Sigmoid colon (tissue), 7 donors: ENCODE results near the gene CD302. TPM values are rescaled to one million over a fixed set of nuclear protein-coding genes. Genes with fewer than 3 reads are reported as not detected.
"Not testable (repeated sequence)": the region's sequence is repeated elsewhere in the genome, so short reads cannot be mapped to it uniquely, and the experiment has no call there.

Experiments used
- DNase-seq: peaks from one replicate; pipeline ENCODE4 v3.0.0-alpha.2; 2019
- H3K27ac ChIP-seq, 4 donors: fragments of 200-600 bp; sonication (generic); one replicate each; pipeline ENCODE4 v1.5.1; 2016 to 2019; ENCODE audit warnings: mild to moderate bottlenecking in 1 of 4
- H3K27me3 ChIP-seq, 3 donors: fragments of 200-600 bp; sonication (generic); one replicate each; pipeline ENCODE4 v1.5.1; 2019; ENCODE audit warnings: mild to moderate bottlenecking in 1 of 3
- H3K36me3 ChIP-seq, 4 donors: fragments of 200-600 bp; sonication (generic); one replicate each; pipeline ENCODE4 v1.5.1; 2016 to 2019
- H3K4me1 ChIP-seq, 4 donors: fragments of 200-600 bp; sonication (generic); one replicate each; pipeline ENCODE4 v1.5.1; 2017 to 2019
- H3K4me3 ChIP-seq, 4 donors: fragments of 200-600 bp; sonication (generic); one replicate each; pipeline ENCODE4 v1.5.1; 2017 to 2019; ENCODE audit warnings: mild to moderate bottlenecking in 2 of 4, moderate library complexity in 1 of 4
- H3K9me3 ChIP-seq, 4 donors: fragments of 200-600 bp in 3 of 4; sonication (generic) in 3 of 4; one replicate each; pipeline versions ENCODE4 v1.5.1 to v1.6.1; 2013 to 2019
- EP300 ChIP-seq, 4 donors: sonication (generic); formaldehyde crosslinking; IDR thresholded peaks; one replicate each; pipeline ENCODE4 v1.6.1; 2017; ENCODE audit warnings: antibody characterized with exemption in 4 of 4
- POLR2A ChIP-seq, 2 donors: fragments of 450-650 bp; IDR thresholded peaks; one replicate each; pipeline ENCODE4 v1.6.1; 2016; ENCODE audit warnings: antibody characterized with exemption in 2 of 2, mild to moderate bottlenecking in 2 of 2, moderate library complexity in 2 of 2
- POLR2AphosphoS5 ChIP-seq, 4 donors: sonication (generic); formaldehyde crosslinking; IDR thresholded peaks; one replicate each; pipeline ENCODE4 v1.6.1; 2017; ENCODE audit warnings: antibody characterized with exemption in 4 of 4
- whole genome bisulfite sequencing, 2 donors: extraction: QIAGEN DNeasy Blood & Tissue Kit; methylation state at CpG; one replicate each; pipeline ENCODE4 v1.1.7; 2013; 5-methylcytosine and 5-hydroxymethylcytosine counted together
- intact Hi-C: fragments of 100-400 bp; cut with DNase I; formaldehyde crosslinking; loops from one replicate; pipeline ENCODE4 v1.15.1; 2023
- polyA plus RNA-seq, 3 donors: library from polyadenylated mRNA; stranded (reverse); fragments of 200-250 nt; gene quantifications; one replicate each; pipeline ENCODE4 v1.2.3, GENCODE V29; 2013
- total RNA-seq, 4 donors: library from RNA; depleted of rRNA; stranded (reverse); fragments of >200 nt; gene quantifications; one replicate each; pipeline ENCODE4 v1.1.0, GENCODE V29; 2016
- TF ChIP-seq, protein P1 (sequence below), 4 experiments: fragments of 450-650 bp in 3 of 4; fragments of 200-600 bp in 1 of 4; IDR thresholded peaks; one replicate each; pipeline ENCODE4 v1.5.1; 2016 to 2019; ENCODE audit warnings: antibody characterized with exemption in 4 of 4, mild to moderate bottlenecking in 3 of 4, moderate library complexity in 2 of 4
- donor health status: healthy with polysubstance abuse.
- donor health status: Bipolar disorder and iron deficiency.
- donor health status: healthy.

Gene CD302
- total and polyA plus RNA-seq, 7 donors = 9.0 to 67.6 (median 42.4) TPM

DNA sequence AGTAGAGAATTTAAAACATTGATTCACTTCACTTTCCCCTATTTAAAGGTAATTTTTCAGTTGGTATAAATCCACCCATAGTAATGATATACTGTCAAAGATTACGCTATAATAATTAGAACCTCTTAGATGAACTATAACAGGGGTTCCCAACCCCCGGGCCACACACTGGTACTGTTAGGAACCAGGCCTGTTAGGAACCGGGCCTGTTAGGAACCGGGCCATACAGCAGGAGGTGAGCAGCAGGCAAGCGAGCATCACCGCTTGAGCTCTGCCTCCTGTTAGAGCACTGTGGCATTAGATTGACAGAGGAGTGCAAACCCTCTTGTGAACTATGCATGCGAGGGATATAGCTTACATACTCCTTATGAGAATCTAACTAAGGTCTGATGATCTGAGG, 34.0 kb upstream of the CD302 start:
- Histone ChIP-seq H3K4me1 (no peaks in the 10 kb centered on the region), H3K27ac (no peak overlapping the region), H3K9me3 (no peaks in the 10 kb centered on the region), H3K36me3 (no peaks in the 10 kb centered on the region), H3K27me3 (no peaks in the 10 kb centered on the region), H3K4me3 (no peak overlapping the region)
- no peak for DNase-seq
- 91 to 96% methylated on average over 7 of the region's 7 CpGs for WGBS, 2 donors
- intact Hi-C loops = no loop called here
- TF ChIP-seq EP300 (IDR thresholded peaks at IDR 0.05) (no peak), POLR2A (IDR thresholded peaks at IDR 0.05) (no peak), POLR2AphosphoS5 (IDR thresholded peaks at IDR 0.05) (no peak)
- TF ChIP-seq, protein P1, sequence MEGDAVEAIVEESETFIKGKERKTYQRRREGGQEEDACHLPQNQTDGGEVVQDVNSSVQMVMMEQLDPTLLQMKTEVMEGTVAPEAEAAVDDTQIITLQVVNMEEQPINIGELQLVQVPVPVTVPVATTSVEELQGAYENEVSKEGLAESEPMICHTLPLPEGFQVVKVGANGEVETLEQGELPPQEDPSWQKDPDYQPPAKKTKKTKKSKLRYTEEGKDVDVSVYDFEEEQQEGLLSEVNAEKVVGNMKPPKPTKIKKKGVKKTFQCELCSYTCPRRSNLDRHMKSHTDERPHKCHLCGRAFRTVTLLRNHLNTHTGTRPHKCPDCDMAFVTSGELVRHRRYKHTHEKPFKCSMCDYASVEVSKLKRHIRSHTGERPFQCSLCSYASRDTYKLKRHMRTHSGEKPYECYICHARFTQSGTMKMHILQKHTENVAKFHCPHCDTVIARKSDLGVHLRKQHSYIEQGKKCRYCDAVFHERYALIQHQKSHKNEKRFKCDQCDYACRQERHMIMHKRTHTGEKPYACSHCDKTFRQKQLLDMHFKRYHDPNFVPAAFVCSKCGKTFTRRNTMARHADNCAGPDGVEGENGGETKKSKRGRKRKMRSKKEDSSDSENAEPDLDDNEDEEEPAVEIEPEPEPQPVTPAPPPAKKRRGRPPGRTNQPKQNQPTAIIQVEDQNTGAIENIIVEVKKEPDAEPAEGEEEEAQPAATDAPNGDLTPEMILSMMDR (IDR thresholded peaks at IDR 0.05) = no peak

DNA sequence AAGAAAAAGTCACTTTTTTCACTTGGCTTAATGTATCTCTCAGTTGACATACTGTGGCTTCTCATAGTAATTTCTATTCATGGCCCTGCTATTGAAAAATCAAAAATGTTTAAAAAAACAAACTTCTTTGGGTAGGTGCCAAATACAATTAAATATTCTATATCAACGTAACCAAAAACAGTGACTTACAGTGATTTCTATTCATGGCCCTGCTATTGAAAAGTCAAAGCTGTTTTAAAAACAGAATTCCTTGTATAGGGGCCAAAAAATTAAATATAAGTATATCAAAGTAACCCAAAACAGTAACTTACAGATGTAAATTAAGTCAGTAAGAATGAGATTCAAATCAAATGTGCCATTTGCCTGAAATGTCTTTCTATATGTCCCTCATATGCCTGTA, 31.4 kb upstream of the CD302 start:
- Histone ChIP-seq H3K27ac (no peak overlapping the region), H3K4me3 (no peak overlapping the region), H3K9me3 (no peaks in the 10 kb centered on the region), H3K36me3 (no peaks in the 10 kb centered on the region), H3K4me1 (no peaks in the 10 kb centered on the region), H3K27me3 (no peaks in the 10 kb centered on the region)
- intact Hi-C loops = no loop called here
- WGBS, 2 donors = 91 to 98% methylated on average over 1 of the region's 1 CpG
- DNase-seq = no peak
- TF ChIP-seq POLR2A (IDR thresholded peaks at IDR 0.05) (no peak), POLR2AphosphoS5 (IDR thresholded peaks at IDR 0.05) (no peak), EP300 (IDR thresholded peaks at IDR 0.05) (no peak)
- TF ChIP-seq, protein P1 (IDR thresholded peaks at IDR 0.05) = no peak

DNA sequence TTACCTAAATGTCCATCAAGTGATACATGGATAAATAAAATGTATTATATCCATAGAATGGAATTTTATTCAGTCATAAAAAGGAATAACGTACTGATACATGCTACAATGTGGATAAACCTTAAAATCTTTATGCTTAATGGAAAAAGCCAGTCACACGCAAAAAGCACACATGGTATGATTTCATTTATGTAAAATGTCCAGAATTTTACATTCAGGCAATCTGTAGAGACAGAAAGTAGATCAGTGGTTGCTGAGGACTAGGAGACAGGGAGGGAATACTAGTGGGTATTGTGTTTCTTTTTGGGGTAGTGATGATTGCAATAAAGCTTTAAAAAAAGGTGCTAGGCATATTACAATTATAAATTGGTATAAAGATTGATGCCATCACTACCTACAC, 30.7 kb upstream of the CD302 start:
- no peak for TF ChIP-seq POLR2AphosphoS5 (IDR thresholded peaks at IDR 0.05)
- TF ChIP-seq POLR2A (IDR thresholded peaks at IDR 0.05) = no peak
- TF ChIP-seq EP300 (IDR thresholded peaks at IDR 0.05) = no peak
- TF ChIP-seq, protein P1 (IDR thresholded peaks at IDR 0.05) = no peak
- no peaks in the 10 kb centered on the region for H3K27me3 ChIP-seq
- H3K36me3 ChIP-seq = no peaks in the 10 kb centered on the region
- H3K27ac ChIP-seq = no peak overlapping the region
- DNase-seq = no peak
- H3K9me3 ChIP-seq = no peaks in the 10 kb centered on the region
- H3K4me3 ChIP-seq = no peak overlapping the region
- intact Hi-C loops = no loop called here
- 91 to 93% methylated on average over 2 of the region's 2 CpGs for WGBS, 2 donors
- H3K4me1 ChIP-seq = no peaks in the 10 kb centered on the region

DNA sequence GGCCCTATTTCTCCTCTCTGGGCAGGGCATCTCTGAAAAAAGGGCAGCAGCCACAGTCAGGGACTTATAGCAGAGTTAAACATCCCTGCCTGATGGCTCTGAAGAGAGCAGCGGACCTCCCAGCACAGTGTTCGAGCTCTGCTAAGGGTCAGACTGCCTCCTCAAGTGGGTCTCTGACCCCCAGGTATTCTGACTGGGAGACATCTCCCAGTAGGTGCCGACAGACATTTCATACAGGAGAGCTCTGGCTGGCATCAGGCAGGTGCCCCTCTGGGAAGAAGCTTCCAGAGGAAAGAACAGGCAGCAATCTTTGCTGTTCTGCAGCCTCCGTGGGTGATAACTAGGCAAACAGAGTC, 24.4 kb upstream of the CD302 start:
- H3K36me3 ChIP-seq, H3K4me3 ChIP-seq, intact Hi-C loops, H3K4me1 ChIP-seq, H3K27me3 ChIP-seq, H3K27ac ChIP-seq, H3K9me3 ChIP-seq, DNase-seq: not testable (repeated sequence)
- 43 to 81% methylated on average over 4 of the region's 4 CpGs for WGBS, 2 donors

DNA sequence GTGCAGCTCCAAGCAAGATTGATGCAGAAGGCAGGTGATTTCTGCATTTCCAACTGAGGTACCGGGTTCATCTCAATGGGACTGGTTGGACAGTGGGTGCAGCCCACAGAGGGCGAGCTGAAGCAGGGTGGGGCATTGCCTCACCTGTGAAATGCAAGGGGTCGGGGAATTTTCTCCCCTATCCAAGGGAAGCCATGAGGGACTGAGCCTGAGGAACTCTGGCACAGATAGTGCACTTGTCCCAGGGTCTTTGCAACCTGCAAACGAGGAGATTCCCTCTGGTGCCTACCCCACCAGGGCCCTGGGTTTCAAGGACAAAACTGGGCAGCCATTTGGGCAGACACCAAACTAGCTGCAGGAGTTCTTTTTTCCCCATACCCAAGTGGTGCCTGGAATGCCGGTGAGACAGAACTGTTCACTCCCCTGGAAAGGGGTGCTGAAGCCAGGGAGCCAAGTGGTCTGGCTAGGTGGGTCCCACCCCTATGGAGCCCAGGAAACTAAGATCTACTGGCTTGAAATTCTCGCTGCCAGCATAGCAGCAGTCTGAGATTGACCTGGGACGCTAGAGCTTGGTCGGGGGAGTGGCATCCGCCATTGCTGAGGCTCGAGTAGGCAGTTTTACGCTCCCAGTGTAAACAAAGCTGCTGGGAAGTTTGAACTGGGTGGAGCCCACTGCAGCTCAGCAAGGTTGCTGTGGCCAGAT, 23.9 kb upstream of the CD302 start:
- 37 to 68% methylated on average over 11 of the region's 11 CpGs for WGBS, 2 donors
- H3K36me3 ChIP-seq, H3K4me1 ChIP-seq, H3K27me3 ChIP-seq, H3K4me3 ChIP-seq, H3K27ac ChIP-seq, DNase-seq, H3K9me3 ChIP-seq, intact Hi-C loops: not testable (repeated sequence)

DNA sequence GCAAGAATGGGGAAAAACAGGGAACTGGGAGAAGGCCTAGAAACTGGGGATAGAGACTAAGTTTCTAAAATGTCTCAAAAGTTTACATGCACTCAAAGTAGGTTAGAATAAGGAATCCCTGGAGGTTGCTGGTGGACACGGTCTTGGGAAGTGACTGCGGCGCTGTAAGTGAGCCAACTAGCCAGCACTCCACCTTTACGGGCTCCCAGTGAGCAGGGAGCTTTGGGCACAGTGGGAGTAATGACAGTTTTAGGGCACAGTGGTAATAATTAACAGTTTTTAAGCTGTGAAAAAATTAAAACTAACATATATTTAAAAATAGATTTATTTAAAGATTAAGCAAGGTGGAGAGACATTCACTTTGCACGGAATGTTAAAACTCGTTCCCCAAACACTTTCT, 20.9 kb upstream of the CD302 start:
- H3K9me3 ChIP-seq = no peaks in the 10 kb centered on the region
- intact Hi-C loops = no loop called here
- no peaks in the 10 kb centered on the region for H3K27me3 ChIP-seq
- no peaks in the 10 kb centered on the region for H3K4me1 ChIP-seq
- no peak for TF ChIP-seq POLR2AphosphoS5 (IDR thresholded peaks at IDR 0.05)
- no peak for TF ChIP-seq POLR2A (IDR thresholded peaks at IDR 0.05)
- no peak for TF ChIP-seq EP300 (IDR thresholded peaks at IDR 0.05)
- TF ChIP-seq, protein P1 (IDR thresholded peaks at IDR 0.05) = no peak
- H3K4me3 ChIP-seq = no peak overlapping the region
- H3K27ac ChIP-seq = no peak overlapping the region
- DNase-seq = no peak
- H3K36me3 ChIP-seq = no peaks in the 10 kb centered on the region
- WGBS, 2 donors = 80% methylated on average over 6 of the region's 6 CpGs
